Liver (tissue), 9 donors: ENCODE measurements around the gene TRAF3IP3. TPM values are rescaled to one million over a fixed set of nuclear protein-coding genes. Genes with fewer than 3 reads are reported as not detected.

Experiments used
- DNase-seq: peaks from one replicate; pipeline ENCODE4 v3.0.0-alpha.2; 2017; ENCODE audit warnings: low spot score
- H3K27ac ChIP-seq, 2 donors: one replicate each; pipeline ENCODE4 v1.7.0; 2013; ENCODE audit warnings: inconsistent platforms in 2 of 2, low read length in 2 of 2, control low read depth in 1 of 2, low read depth in 1 of 2, mild to moderate bottlenecking in 1 of 2
- H3K27me3 ChIP-seq, 4 donors: one replicate each; pipeline versions ENCODE4 v1.6.1 to v1.7.0; 2013; ENCODE audit warnings: low read length in 3 of 4, inconsistent platforms in 1 of 4, mild to moderate bottlenecking in 1 of 4, moderate library complexity in 1 of 4; ENCODE audit not compliant: control insufficient read depth in 4 of 4, insufficient read depth in 4 of 4
- H3K36me3 ChIP-seq, 4 donors: one replicate each; pipeline versions ENCODE4 v1.6.1 to v1.7.0; 2013; ENCODE audit warnings: low read length in 3 of 4, mild to moderate bottlenecking in 3 of 4, low read depth in 1 of 4, moderate library complexity in 1 of 4; ENCODE audit not compliant: control insufficient read depth in 4 of 4, insufficient read depth in 3 of 4
- H3K4me1 ChIP-seq, 4 donors: one replicate each; pipeline versions ENCODE4 v1.6.1 to v1.7.0; 2013; ENCODE audit warnings: low read length in 3 of 4, mild to moderate bottlenecking in 3 of 4, moderate library complexity in 1 of 4; ENCODE audit not compliant: control insufficient read depth in 4 of 4, insufficient read depth in 4 of 4
- H3K4me3 ChIP-seq, 3 donors: one replicate each; pipeline versions ENCODE4 v1.6.1 to v1.7.0; 2013; ENCODE audit warnings: low read length in 3 of 3, control low read depth in 1 of 3, low read depth in 1 of 3, mild to moderate bottlenecking in 1 of 3
- H3K9ac ChIP-seq, 2 donors: one replicate each; pipeline ENCODE4 v1.7.0; 2013; ENCODE audit warnings: low read length in 2 of 2, mild to moderate bottlenecking in 2 of 2, moderate library complexity in 2 of 2, control low read depth in 1 of 2, low read depth in 1 of 2
- H3K9me3 ChIP-seq, 4 donors: one replicate each; pipeline versions ENCODE4 v1.6.1 to v1.7.0; 2013; ENCODE audit warnings: low read length in 3 of 4; ENCODE audit not compliant: control insufficient read depth in 4 of 4
- EGR1 ChIP-seq, 2 donors: IDR thresholded peaks; 2 replicates each; pipeline ENCODE4 v1.6.1; 2016 to 2018; ENCODE audit warnings: antibody characterized with exemption in 2 of 2, low read depth in 2 of 2
- FOXA1 ChIP-seq: IDR thresholded peaks from 2 replicates; pipeline ENCODE4 v1.6.1; 2016; ENCODE audit warnings: antibody characterized with exemption
- FOXA2 ChIP-seq: IDR thresholded peaks from 2 replicates; pipeline ENCODE4 v1.6.1; 2016; ENCODE audit warnings: antibody characterized with exemption
- GABPA ChIP-seq, 2 donors: IDR thresholded peaks in 1 of 2; conservative IDR thresholded peaks in 1 of 2; 2 replicates each; pipeline ENCODE4 v1.6.1; 2016; ENCODE audit warnings: antibody characterized with exemption in 2 of 2, mild to moderate bottlenecking in 1 of 2, moderate library complexity in 1 of 2
- HNF4A ChIP-seq, 2 donors: conservative IDR thresholded peaks; 2 replicates each; pipeline ENCODE4 v1.6.1; 2016; ENCODE audit warnings: antibody characterized with exemption in 2 of 2, mild to moderate bottlenecking in 2 of 2
- HNF4G ChIP-seq: IDR thresholded peaks from 2 replicates; pipeline ENCODE4 v1.6.1; 2016; ENCODE audit warnings: antibody characterized with exemption
- JUND ChIP-seq, 2 donors: IDR thresholded peaks; 2 replicates each; pipeline ENCODE4 v1.6.1; 2016; ENCODE audit warnings: antibody characterized with exemption in 2 of 2
- MAX ChIP-seq: IDR thresholded peaks from 2 replicates; pipeline ENCODE4 v1.6.1; 2016; ENCODE audit warnings: antibody characterized with exemption
- NR2F2 ChIP-seq: IDR thresholded peaks from 2 replicates; pipeline ENCODE4 v1.6.1; 2016; ENCODE audit warnings: antibody characterized with exemption
- RAD21 ChIP-seq, 2 donors: IDR thresholded peaks; 2 replicates each; pipeline ENCODE4 v1.6.1; 2016; ENCODE audit warnings: antibody characterized with exemption in 2 of 2, mild to moderate bottlenecking in 2 of 2
- RXRA ChIP-seq, 2 donors: IDR thresholded peaks; 2 replicates each; pipeline ENCODE4 v1.6.1; 2017 to 2018; ENCODE audit warnings: antibody characterized with exemption in 2 of 2, mild to moderate bottlenecking in 1 of 2
- SP1 ChIP-seq: IDR thresholded peaks from 2 replicates; pipeline ENCODE4 v1.6.1; 2018; ENCODE audit warnings: antibody characterized with exemption, mild to moderate bottlenecking
- TAF1 ChIP-seq: conservative IDR thresholded peaks from 2 replicates; pipeline ENCODE4 v1.6.1; 2016; ENCODE audit warnings: antibody characterized with exemption, mild to moderate bottlenecking
- YY1 ChIP-seq: IDR thresholded peaks from 2 replicates; pipeline ENCODE4 v1.6.1; 2016; ENCODE audit warnings: antibody characterized with exemption, mild to moderate bottlenecking
- ZBTB33 ChIP-seq: IDR thresholded peaks from 2 replicates; pipeline ENCODE4 v1.6.1; 2016; ENCODE audit warnings: antibody characterized with exemption
- WGBS: extraction: QIAGEN DNeasy Blood & Tissue Kit; methylation state at CpG from one replicate; pipeline ENCODE4 v1.1.7; 2013; 5-methylcytosine and 5-hydroxymethylcytosine counted together
- polyA plus RNA-seq, 2 donors: library from polyadenylated mRNA; stranded (reverse) in 1 of 2; unstranded in 1 of 2; fragments of 200-250 nt in 1 of 2; fragments of >200 nt in 1 of 2; fragmentation: Nextera tagmentation in 1 of 2; extraction: Ambion mirVana in 1 of 2; gene quantifications; one replicate each; pipeline versions ENCODE4 v1.2.1 to v1.2.3, GENCODE V29; 2013 to 2015
- total RNA-seq, 2 donors: library from RNA; depleted of rRNA; stranded (reverse); fragments of >200 nt; gene quantifications; one replicate each; pipeline ENCODE4 v1.2.3, GENCODE V29; 2014
- TF ChIP-seq, protein P1 (sequence below): fragments of 150-350 bp; IDR thresholded peaks from 2 replicates; pipeline ENCODE4 v1.5.1; 2017; ENCODE audit warnings: improper control_type of control experiment, low read depth, low read length; ENCODE audit not compliant: missing input control
- TF ChIP-seq, protein P2 (sequence below): IDR thresholded peaks from 2 replicates; pipeline ENCODE4 v1.6.1; 2016; ENCODE audit warnings: antibody characterized with exemption
- TF ChIP-seq, protein P3 (sequence below): IDR thresholded peaks from 2 replicates; pipeline ENCODE4 v1.6.1; 2016; ENCODE audit warnings: antibody characterized with exemption, mild to moderate bottlenecking
- donor health status: healthy.
- donor health status: healthy.
- donor health status: healthy.
- donor health status: healthy.
- donor health status: healthy.

The TRAF3IP3 gene
- total and polyA plus RNA-seq, 4 donors = 0.87 to 3.4 (median 2.2) TPM

GRCh38 chr1:209815931-209816341 lies 60.1 kb downstream of the TRAF3IP3 start:
- no peaks in the 10 kb centered on the region for H3K4me1 ChIP-seq
- no peak overlapping the region for H3K9ac ChIP-seq
- no peak overlapping the region for H3K27ac ChIP-seq
- WGBS = 82% methylated on average over 6 of the region's 6 CpGs
- DNase-seq = no peak
- H3K36me3 ChIP-seq = no peaks in the 10 kb centered on the region
- TF ChIP-seq YY1 (no peak), ZBTB33 (no peak), RXRA (IDR thresholded peaks at IDR 0.05) (no peak), FOXA2 (no peak), TAF1 (no peak), RAD21 (IDR thresholded peaks at IDR 0.05) (no peak), HNF4G (no peak), SP1 (no peak), NR2F2 (no peak), EGR1 (IDR thresholded peaks at IDR 0.05; ENCODE audit: low read depth in 2 of 2) (no peak), MAX (no peak), HNF4A (conservative IDR thresholded peaks at IDR 0.05) (no peak), FOXA1 (no peak), JUND (IDR thresholded peaks at IDR 0.05) (no peak), GABPA (IDR thresholded peaks at IDR 0.05 in 1 of 2, conservative IDR thresholded peaks at IDR 0.05 in 1 of 2) (no peak)
- TF ChIP-seq, protein P1, sequence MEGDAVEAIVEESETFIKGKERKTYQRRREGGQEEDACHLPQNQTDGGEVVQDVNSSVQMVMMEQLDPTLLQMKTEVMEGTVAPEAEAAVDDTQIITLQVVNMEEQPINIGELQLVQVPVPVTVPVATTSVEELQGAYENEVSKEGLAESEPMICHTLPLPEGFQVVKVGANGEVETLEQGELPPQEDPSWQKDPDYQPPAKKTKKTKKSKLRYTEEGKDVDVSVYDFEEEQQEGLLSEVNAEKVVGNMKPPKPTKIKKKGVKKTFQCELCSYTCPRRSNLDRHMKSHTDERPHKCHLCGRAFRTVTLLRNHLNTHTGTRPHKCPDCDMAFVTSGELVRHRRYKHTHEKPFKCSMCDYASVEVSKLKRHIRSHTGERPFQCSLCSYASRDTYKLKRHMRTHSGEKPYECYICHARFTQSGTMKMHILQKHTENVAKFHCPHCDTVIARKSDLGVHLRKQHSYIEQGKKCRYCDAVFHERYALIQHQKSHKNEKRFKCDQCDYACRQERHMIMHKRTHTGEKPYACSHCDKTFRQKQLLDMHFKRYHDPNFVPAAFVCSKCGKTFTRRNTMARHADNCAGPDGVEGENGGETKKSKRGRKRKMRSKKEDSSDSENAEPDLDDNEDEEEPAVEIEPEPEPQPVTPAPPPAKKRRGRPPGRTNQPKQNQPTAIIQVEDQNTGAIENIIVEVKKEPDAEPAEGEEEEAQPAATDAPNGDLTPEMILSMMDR = no peak
- TF ChIP-seq, protein P2, sequence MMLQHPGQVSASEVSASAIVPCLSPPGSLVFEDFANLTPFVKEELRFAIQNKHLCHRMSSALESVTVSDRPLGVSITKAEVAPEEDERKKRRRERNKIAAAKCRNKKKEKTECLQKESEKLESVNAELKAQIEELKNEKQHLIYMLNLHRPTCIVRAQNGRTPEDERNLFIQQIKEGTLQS = no peak
- TF ChIP-seq, protein P3, sequence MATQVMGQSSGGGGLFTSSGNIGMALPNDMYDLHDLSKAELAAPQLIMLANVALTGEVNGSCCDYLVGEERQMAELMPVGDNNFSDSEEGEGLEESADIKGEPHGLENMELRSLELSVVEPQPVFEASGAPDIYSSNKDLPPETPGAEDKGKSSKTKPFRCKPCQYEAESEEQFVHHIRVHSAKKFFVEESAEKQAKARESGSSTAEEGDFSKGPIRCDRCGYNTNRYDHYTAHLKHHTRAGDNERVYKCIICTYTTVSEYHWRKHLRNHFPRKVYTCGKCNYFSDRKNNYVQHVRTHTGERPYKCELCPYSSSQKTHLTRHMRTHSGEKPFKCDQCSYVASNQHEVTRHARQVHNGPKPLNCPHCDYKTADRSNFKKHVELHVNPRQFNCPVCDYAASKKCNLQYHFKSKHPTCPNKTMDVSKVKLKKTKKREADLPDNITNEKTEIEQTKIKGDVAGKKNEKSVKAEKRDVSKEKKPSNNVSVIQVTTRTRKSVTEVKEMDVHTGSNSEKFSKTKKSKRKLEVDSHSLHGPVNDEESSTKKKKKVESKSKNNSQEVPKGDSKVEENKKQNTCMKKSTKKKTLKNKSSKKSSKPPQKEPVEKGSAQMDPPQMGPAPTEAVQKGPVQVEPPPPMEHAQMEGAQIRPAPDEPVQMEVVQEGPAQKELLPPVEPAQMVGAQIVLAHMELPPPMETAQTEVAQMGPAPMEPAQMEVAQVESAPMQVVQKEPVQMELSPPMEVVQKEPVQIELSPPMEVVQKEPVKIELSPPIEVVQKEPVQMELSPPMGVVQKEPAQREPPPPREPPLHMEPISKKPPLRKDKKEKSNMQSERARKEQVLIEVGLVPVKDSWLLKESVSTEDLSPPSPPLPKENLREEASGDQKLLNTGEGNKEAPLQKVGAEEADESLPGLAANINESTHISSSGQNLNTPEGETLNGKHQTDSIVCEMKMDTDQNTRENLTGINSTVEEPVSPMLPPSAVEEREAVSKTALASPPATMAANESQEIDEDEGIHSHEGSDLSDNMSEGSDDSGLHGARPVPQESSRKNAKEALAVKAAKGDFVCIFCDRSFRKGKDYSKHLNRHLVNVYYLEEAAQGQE = no peak
- no peaks in the 10 kb centered on the region for H3K27me3 ChIP-seq
- no peaks in the 10 kb centered on the region for H3K9me3 ChIP-seq
- no peak overlapping the region for H3K4me3 ChIP-seq
